NK-92 (cell line): Measurements from ENCODE around the gene UGCG.
"Not testable (repeated sequence)": the region's sequence is repeated elsewhere in the genome, so short reads cannot be mapped to it uniquely, and the experiment has no call there.

Experiments
- DNase-seq: peaks from one replicate; lab custom pipeline; 2025; ENCODE audit not compliant: unreplicated experiment; lab: John Stamatoyannopoulos, UW

UGCG gene

DNA sequence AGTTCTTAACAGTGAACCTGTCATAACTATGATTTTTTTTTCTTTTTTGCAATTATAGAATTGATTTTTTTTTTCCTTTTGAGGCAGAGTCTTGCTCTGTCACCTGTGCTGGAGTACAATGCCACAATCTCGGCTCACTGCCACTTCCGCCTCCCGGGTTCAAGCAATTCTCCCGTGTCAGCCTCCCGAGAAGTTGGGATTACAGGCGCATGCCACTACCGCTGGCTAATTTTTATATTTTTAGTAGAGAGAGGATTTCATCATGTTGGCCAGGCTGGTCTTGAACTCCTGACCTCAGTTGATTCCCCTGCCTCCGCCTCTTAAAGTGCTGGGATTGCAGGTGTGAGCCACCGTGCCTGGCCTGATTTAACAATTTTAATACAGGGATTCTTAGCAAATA is 21.4 kb downstream of the UGCG start:
- DNase-seq, result no peak

DNA sequence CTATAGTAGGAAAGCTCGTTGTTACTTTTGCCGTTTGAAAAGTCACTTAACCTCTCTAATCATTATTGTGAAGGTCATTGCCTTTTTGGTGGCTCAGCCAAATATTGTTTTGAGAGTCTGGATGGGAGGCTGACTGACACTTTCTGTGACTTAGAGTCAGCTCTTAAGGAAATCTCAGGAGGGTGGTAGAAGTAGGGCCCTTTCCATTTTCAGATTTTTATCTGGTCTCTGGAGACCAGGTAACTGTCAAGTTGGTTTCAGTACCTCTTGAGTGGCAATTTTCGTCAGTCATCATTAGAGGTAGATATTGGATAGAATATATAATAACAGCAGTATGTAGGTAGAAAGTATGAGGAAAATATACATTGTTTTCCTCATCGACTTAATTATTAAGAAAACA is 23.3 kb downstream of the UGCG start:
- DNase-seq, result no peak

- no peak for DNase-seq
Observed at GRCh38 chr9:111920531-111920930, 23.9 kb downstream of the UGCG start.

GRCh38 chr9:111922324-111923013 is 25.9 kb downstream of the UGCG start:
- DNase-seq, result no peak

- DNase-seq, result no peak
Observed at GRCh38 chr9:111924281-111924680, 27.7 kb downstream of the UGCG start.

GRCh38 chr9:111925017-111925770 is 28.6 kb downstream of the UGCG start:
- DNase-seq, result no peak

- no peak for DNase-seq
Observed at GRCh38 chr9:111925784-111926183, 29.2 kb downstream of the UGCG start.

DNA sequence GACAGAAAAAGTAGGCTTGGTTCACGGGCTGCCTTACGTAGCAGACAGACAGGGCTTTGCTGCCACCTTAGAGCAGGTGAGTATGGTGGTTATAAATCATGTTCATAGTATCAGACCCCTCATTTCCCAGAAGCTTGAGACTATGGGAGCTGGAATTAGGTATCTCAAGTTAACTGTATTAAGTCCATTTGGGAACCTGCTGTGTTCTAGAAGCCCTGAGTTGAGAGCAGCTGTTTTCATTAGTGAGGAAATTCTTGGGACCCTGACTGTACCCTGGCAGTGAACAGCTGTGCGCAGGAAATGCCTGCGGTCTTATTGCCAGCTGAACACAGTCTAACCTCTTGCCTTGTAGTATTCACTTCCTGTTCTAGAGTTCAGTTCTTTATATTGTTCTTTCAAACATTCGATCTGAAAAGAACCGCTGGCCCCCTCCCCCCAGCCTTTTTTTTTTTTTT is 29.8 kb downstream of the UGCG start:
- no peak for DNase-seq

DNA sequence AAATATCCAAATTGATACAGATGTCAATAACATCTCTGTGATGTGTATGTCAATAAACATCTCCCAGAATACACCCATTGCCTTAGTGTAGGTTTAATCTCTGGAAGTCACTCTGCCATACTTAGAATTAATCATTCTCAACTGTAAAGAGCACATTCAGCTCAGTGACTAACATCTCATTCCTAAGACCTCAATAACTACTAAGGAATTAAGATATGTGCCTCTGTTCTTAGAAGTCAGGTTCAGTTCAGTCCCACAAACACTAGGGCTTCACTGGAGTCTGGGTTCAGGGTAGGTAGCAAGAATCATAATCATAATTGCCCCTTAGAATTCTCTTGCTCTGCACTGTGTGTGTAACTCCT is 31.7 kb downstream of the UGCG start:
- DNase-seq, result no peak

- DNase-seq, result no peak
Observed at GRCh38 chr9:111934747-111935146, 38.1 kb downstream of the UGCG start.

- no peak for DNase-seq
Observed at GRCh38 chr9:111936391-111936790, 39.8 kb downstream of the UGCG start.

DNA sequence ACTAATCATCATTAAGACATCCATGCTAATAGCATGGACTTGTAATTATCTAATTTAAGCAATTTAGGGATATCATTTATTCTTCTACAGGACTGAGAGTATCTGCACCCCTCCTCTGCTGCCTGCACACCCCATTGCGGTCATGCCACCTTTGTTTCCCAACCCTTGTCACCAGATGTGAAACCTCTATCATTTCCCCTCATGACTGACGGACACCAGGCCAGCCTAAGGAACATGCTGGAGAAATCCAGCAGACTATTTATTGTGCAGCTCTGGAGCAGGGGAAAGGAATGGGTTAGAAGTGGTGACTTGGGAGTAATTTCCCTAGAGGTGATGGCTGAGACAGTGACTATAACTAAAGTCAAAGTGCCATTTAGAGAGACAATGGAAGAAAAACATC is 40.7 kb downstream of the UGCG start:
- no peak for DNase-seq

- no peak for DNase-seq
Observed at GRCh38 chr9:111937781-111938426, 41.3 kb downstream of the UGCG start.

- no peak for DNase-seq
Observed at GRCh38 chr9:111938427-111938800, 41.8 kb downstream of the UGCG start.

- no peak for DNase-seq
Observed at GRCh38 chr9:111939322-111939721, 42.7 kb downstream of the UGCG start.

DNA sequence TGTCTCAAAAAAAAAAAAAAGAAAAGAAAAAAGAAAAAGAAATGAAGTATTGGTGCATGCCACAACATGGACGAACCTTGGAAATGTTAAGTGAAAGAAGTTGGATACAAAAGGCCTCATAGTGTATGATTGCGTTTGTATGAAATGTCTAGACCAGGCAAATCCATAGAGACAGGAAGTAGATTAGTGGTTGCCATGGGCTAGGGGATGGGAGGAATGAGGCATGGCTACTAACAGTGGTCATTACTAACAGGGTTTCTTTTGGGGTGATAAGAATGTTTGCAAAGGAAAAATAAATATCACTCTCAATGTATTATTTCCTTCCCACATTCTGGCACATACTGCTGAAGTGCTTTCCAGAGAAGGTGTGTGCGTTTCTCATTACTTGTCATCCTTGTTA is 44.1 kb downstream of the UGCG start:
- no peak for DNase-seq

GRCh38 chr9:111943200-111943599 is 46.6 kb downstream of the UGCG start:
- DNase-seq, result no peak

- no peak for DNase-seq
Observed at GRCh38 chr9:111943746-111944145, 47.1 kb downstream of the UGCG start.

DNA sequence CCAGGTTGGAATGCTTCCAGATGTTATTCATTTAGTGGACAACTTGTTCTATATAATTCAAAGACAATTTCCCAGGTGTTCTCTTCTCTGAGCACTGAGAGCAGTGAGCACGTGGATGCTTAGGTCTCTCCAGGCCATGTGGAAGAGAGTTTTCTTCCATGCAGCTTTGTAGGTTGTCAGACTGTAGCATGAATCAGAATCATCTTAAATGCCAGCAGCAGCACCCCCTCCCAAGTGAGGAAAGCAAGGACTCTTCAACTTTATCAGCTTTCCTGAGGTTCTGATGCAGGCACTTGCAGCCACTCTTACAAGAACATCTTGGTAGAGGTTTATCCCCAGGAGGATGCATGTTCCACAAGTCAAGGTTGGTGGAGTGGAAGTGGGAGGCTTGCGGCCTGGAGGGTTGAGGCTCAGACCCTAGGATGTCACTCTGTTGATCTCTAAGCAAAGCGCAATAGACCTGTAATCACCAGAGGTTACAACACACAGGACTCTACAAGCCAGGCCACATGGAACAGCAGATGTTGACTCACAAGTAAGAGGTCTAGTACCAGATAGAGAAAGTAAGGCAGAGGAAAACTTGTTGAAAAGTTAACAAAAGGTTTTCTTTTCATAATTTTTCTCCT is 47.7 kb downstream of the UGCG start:
- no peak for DNase-seq

DNA sequence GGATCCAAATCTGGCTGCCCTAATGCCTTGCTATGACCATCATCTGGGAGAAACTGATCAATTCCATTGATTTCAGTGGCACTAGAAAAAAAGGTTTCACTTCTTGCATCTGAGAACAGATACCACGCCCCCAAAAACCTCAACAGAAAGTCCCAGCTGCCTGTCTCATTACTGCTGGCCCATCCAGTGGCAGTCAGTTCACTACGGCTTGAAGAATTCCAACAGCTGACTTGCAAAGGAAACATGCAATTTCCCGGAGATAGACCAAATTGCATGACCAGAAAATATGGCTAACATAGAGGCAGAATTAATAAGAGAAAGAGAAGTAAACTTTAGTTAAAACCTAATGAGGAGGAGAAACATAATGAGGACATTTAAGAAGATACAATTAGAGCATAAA is 48.6 kb downstream of the UGCG start:
- DNase-seq, result no peak

GRCh38 chr9:111948109-111948508 is 51.5 kb downstream of the UGCG start:
- not testable (repeated sequence) for DNase-seq

DNA sequence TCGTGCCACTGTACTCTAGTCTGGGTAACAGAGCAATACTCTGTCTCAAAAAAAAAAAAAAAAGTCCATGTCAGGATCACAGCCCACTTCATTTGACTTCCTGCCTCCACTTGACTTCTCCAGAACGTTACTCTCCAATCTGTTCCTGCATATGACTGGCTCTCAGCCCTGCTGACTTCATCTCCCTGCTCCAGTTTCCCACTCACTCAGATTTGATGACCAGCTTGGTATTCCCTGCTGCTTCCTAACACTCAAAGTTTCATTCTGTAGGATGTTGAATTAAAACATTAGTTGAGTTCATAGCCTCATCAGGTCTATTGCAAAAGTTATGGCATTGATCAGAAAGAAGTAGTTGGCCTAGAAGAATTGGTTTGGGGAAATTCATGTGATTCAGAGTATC is 52.3 kb downstream of the UGCG start:
- no peak for DNase-seq
